Fibroblast of lung (primary cell): ENCODE measurements around the gene PREP.

Source experiments
- EZH2 ChIP-seq: IDR thresholded peaks from 2 replicates; pipeline ENCODE4 v1.5.1; 2012; ENCODE audit warnings: low read length, control low read depth, mild to moderate bottlenecking; ENCODE audit errors: missing control alignments
- TF ChIP-seq, protein P1 (sequence below), 2 donors: IDR thresholded peaks in 1 of 2; conservative IDR thresholded peaks in 1 of 2; 1 replicate in 1 of 2; 2 replicates in 1 of 2; pipeline ENCODE4 v1.5.1; 2011 to 2012; ENCODE audit warnings: low read length in 2 of 2, control low read depth in 1 of 2, inconsistent platforms in 1 of 2, low read depth in 1 of 2, mild to moderate bottlenecking in 1 of 2

- TF ChIP-seq, protein P1, sequence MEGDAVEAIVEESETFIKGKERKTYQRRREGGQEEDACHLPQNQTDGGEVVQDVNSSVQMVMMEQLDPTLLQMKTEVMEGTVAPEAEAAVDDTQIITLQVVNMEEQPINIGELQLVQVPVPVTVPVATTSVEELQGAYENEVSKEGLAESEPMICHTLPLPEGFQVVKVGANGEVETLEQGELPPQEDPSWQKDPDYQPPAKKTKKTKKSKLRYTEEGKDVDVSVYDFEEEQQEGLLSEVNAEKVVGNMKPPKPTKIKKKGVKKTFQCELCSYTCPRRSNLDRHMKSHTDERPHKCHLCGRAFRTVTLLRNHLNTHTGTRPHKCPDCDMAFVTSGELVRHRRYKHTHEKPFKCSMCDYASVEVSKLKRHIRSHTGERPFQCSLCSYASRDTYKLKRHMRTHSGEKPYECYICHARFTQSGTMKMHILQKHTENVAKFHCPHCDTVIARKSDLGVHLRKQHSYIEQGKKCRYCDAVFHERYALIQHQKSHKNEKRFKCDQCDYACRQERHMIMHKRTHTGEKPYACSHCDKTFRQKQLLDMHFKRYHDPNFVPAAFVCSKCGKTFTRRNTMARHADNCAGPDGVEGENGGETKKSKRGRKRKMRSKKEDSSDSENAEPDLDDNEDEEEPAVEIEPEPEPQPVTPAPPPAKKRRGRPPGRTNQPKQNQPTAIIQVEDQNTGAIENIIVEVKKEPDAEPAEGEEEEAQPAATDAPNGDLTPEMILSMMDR (conservative IDR thresholded peaks at IDR 0.05 in 1 of 2, IDR thresholded peaks at IDR 0.05 in 1 of 2; ENCODE audit: low read depth in 1 of 2, low read length in 2 of 2), result no peak
- TF ChIP-seq EZH2, result no peak
Observed at GRCh38 chr6:105370351-105370750, 32.5 kb downstream of the PREP start.
